PFSK-1 (cell line): ENCODE results near the gene PCDHA6.

Experiments
- FOXP2 ChIP-seq: optimal IDR thresholded peaks from 2 replicates; pipeline ENCODE3; 2011; ENCODE audit warnings: borderline replicate concordance, control low read depth, inconsistent platforms; ENCODE audit not compliant: insufficient read depth; ENCODE audit errors: extremely low read length, extremely low read depth
- POLR2AphosphoS5 ChIP-seq: IDR thresholded peaks from 2 replicates; pipeline ENCODE4 v1.6.1; 2012; ENCODE audit warnings: low read depth, mild to moderate bottlenecking, control low read depth, low read length, moderate library complexity
- REST ChIP-seq, 2 experiments: IDR thresholded peaks; 2 replicates each; pipeline versions ENCODE4 v1.6.1 to v1.8.0; 2011 to 2012; ENCODE audit warnings: low read depth in 2 of 2, low read length in 2 of 2, control low read depth in 1 of 2, inconsistent platforms in 1 of 2, mild to moderate bottlenecking in 1 of 2, moderate library complexity in 1 of 2; ENCODE audit not compliant: insufficient read depth in 1 of 2
- SIN3A ChIP-seq: IDR thresholded peaks from 2 replicates; pipeline ENCODE4 v1.6.1; 2012; ENCODE audit warnings: mild to moderate bottlenecking, low read length, moderate library complexity, borderline replicate concordance; ENCODE audit not compliant: insufficient read depth
- TAF1 ChIP-seq: IDR thresholded peaks from 2 replicates; pipeline ENCODE4 v1.6.1; 2012; ENCODE audit warnings: low read length, control low read depth, borderline replicate concordance; ENCODE audit not compliant: insufficient read depth

PCDHA6 gene

GRCh38 chr5:140794595-140795258 lies 33.0 kb upstream of the PCDHA6 start, which contains the start of gene PCDHA2:
Gene PCDHA2 (plus strand): TSS chr5:140794852.
- TF ChIP-seq SIN3A (no peak), REST (IDR thresholded peaks at IDR 0.05; ENCODE audit: insufficient read depth in 1 of 2, low read depth in 2 of 2, low read length in 2 of 2) (no peak), TAF1 (no peak), FOXP2 (no peak), POLR2AphosphoS5 (no peak)

GRCh38 chr5:140795259-140795641 lies 32.5 kb upstream of the PCDHA6 start:
- no peak for TF ChIP-seq REST (IDR thresholded peaks at IDR 0.05; ENCODE audit: insufficient read depth in 1 of 2, low read depth in 2 of 2, low read length in 2 of 2)
- no peak for TF ChIP-seq SIN3A
- TF ChIP-seq TAF1 = no peak
- no peak for TF ChIP-seq POLR2AphosphoS5
- TF ChIP-seq FOXP2 = no peak

GRCh38 chr5:140796072-140796717 lies 31.6 kb upstream of the PCDHA6 start:
- peak in 1 of 2 experiments; percentile 48; a peak in 1 of 4 replicates for TF ChIP-seq REST (IDR thresholded peaks at IDR 0.05; ENCODE audit: insufficient read depth in 1 of 2, low read depth in 2 of 2, low read length in 2 of 2)

DNA sequence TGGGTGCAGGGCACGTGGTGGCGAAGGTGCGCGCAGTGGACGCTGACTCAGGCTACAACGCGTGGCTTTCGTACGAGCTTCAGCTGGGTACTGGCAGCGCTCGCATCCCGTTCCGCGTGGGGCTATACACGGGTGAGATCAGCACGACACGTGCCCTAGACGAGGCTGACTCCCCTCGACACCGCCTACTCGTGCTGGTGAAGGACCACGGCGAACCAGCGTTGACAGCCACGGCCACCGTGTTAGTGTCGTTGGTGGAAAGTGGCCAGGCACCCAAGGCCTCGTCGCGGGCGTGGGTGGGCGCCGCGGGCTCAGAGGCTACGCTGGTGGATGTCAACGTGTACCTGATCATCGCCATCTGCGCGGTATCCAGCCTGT lies 31.1 kb upstream of the PCDHA6 start:
- no peak for TF ChIP-seq TAF1
- no peak for TF ChIP-seq FOXP2
- no peak for TF ChIP-seq REST (IDR thresholded peaks at IDR 0.05; ENCODE audit: insufficient read depth in 1 of 2, low read depth in 2 of 2, low read length in 2 of 2)
- TF ChIP-seq POLR2AphosphoS5 = no peak
- no peak for TF ChIP-seq SIN3A

GRCh38 chr5:140800816-140801493 lies 26.8 kb upstream of the PCDHA6 start, which contains the start of gene PCDHA3:
Gene PCDHA3 (plus strand): TSS chr5:140801057.
- no peak for TF ChIP-seq TAF1
- no peak for TF ChIP-seq REST (IDR thresholded peaks at IDR 0.05; ENCODE audit: insufficient read depth in 1 of 2, low read depth in 2 of 2, low read length in 2 of 2)
- no peak for TF ChIP-seq SIN3A
- TF ChIP-seq POLR2AphosphoS5 = no peak
- TF ChIP-seq FOXP2 = no peak
